Cardiac muscle cell (in vitro differentiated cells and primary cell): Measurements from ENCODE around the gene FBXO47. TPM values are rescaled to one million over a fixed set of nuclear protein-coding genes. Genes with fewer than 3 reads are reported as not detected.

Experiments used
- DNase-seq, 2 donors: peaks; one replicate each; pipeline versions ENCODE4 v3.0.0 to v3.0.0-alpha.2; 2010 to 2017; ENCODE audit warnings: low read depth in 1 of 2, low spot score in 1 of 2
- H3K27ac ChIP-seq: fragments of 200-600 bp; sonication (generic); 2 replicates; pipeline ENCODE4 v1.5.1; 2016
- H3K27me3 ChIP-seq: fragments of 200-600 bp; sonication (generic); 2 replicates; pipeline ENCODE4 v1.6.0; 2016; ENCODE audit warnings: control low read depth
- H3K36me3 ChIP-seq: fragments of 200-600 bp; sonication (generic); 2 replicates; pipeline ENCODE4 v1.5.1; 2016; ENCODE audit warnings: control low read depth
- H3K4me1 ChIP-seq: fragments of 200-600 bp; sonication (generic); 2 replicates; pipeline ENCODE4 v1.8.1; 2017; ENCODE audit warnings: low read depth, mild to moderate bottlenecking, mixed run types
- H3K4me3 ChIP-seq: fragments of 200-600 bp; sonication (generic); 2 replicates; pipeline ENCODE4 v1.5.1; 2016; ENCODE audit warnings: mild to moderate bottlenecking
- H3K9me3 ChIP-seq: fragments of 200-600 bp; sonication (generic); 2 replicates; pipeline ENCODE4 v1.5.1; 2017; ENCODE audit warnings: low read depth, mild to moderate bottlenecking, control low read depth
- CTCF ChIP-seq: IDR thresholded peaks from 2 replicates; pipeline ENCODE4 v1.5.1; 2012; ENCODE audit warnings: low read depth, mild to moderate bottlenecking, low read length
- polyA plus RNA-seq: library from polyadenylated mRNA; unstranded; fragments of >200 nt; fragmentation: Nextera tagmentation; extraction: Ambion mirVana; gene quantifications from 2 replicates; pipeline ENCODE4 v1.2.1, GENCODE V29; 2016
- total RNA-seq: library from RNA; depleted of rRNA; stranded (reverse); fragments of >200 nt; gene quantifications from 2 replicates; pipeline ENCODE4 v1.2.3, GENCODE V29; 2016

Gene FBXO47
- total and polyA plus RNA-seq, 2 experiments from 2014 or later = not detected

DNA sequence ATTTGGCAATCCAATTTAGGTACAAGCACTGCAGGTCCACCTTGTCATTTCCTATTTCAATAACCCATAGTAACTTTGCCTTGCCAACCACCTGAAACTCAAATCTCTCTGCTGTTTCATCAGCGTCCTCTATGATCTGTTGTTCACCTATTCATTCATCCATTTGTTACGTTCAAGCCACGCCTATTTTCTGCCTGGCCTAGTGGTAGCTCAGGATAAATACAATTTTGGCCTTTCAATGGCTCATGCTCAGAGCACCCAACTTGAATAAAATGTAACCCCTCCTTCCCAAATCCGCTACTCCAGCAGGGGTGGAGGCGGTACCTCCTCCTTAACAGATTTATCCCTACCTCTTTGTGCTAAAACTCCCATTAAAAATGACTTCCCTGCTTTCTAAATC lies 3.6 kb upstream of the FBXO47 start:
- no peak for DNase-seq
- no peak for TF ChIP-seq CTCF
- H3K9me3 ChIP-seq = no peaks in the 10 kb centered on the region
- H3K4me1 ChIP-seq = no peaks in the 10 kb centered on the region
- H3K36me3 ChIP-seq = no peaks in the 10 kb centered on the region
- no peak overlapping the region for H3K4me3 ChIP-seq
- no peaks in the 10 kb centered on the region for H3K27me3 ChIP-seq
- H3K27ac ChIP-seq = no peak overlapping the region

GRCh38 chr17:38970128-38970527 lies 2.9 kb upstream of the FBXO47 start:
- TF ChIP-seq CTCF = no peak
- Histone ChIP-seq H3K9me3 (no peaks in the 10 kb centered on the region), H3K36me3 (no peaks in the 10 kb centered on the region), H3K4me1 (no peaks in the 10 kb centered on the region), H3K4me3 (no peak overlapping the region), H3K27me3 (no peaks in the 10 kb centered on the region), H3K27ac (no peak overlapping the region)
- no peak for DNase-seq

- Histone ChIP-seq H3K4me3 (no peak overlapping the region), H3K36me3 (no peaks in the 10 kb centered on the region), H3K27ac (no peak overlapping the region), H3K4me1 (no peaks in the 10 kb centered on the region), H3K9me3 (no peaks in the 10 kb centered on the region), H3K27me3 (no peaks in the 10 kb centered on the region)
- DNase-seq = no peak
- TF ChIP-seq CTCF = no peak
Observed at GRCh38 chr17:38969281-38969680, 2.1 kb upstream of the FBXO47 start.

GRCh38 chr17:38961413-38961812 lies 5.8 kb downstream of the FBXO47 start:
- no peak for TF ChIP-seq CTCF
- Histone ChIP-seq H3K4me1 (no peaks in the 10 kb centered on the region), H3K9me3 (no peaks in the 10 kb centered on the region), H3K27ac (no peak overlapping the region), H3K36me3 (no peaks in the 10 kb centered on the region), H3K4me3 (no peak overlapping the region), H3K27me3 (no peaks in the 10 kb centered on the region)
- DNase-seq = no peak

DNA sequence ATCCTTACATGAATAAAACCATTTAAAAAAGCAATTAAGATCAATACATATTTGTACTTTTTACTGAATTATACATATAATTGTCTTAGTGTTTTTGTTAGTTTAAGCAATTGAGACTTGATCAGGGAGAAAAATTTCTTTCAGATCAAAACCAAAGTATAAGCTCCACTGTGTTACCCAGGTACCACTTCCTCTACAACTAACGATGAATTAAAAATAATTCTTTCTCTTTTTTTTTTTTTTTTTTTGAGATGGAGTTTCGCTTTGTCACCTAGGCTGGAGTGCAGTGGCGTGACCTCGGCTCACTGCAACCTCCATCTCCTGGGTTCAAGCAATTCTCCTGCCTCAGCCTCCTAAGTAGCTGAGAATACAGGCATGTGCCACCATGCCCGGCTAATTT lies 6.8 kb downstream of the FBXO47 start:
- no peak for TF ChIP-seq CTCF
- no peaks in the 10 kb centered on the region for H3K27me3 ChIP-seq
- no peaks in the 10 kb centered on the region for H3K9me3 ChIP-seq
- H3K4me3 ChIP-seq = no peak overlapping the region
- H3K27ac ChIP-seq = no peak overlapping the region
- no peak for DNase-seq
- H3K4me1 ChIP-seq = no peaks in the 10 kb centered on the region
- H3K36me3 ChIP-seq = no peaks in the 10 kb centered on the region

- no peak overlapping the region for H3K4me3 ChIP-seq
- H3K9me3 ChIP-seq = no peaks in the 10 kb centered on the region
- H3K36me3 ChIP-seq = no peaks in the 10 kb centered on the region
- TF ChIP-seq CTCF = no peak
- no peaks in the 10 kb centered on the region for H3K27me3 ChIP-seq
- H3K27ac ChIP-seq = no peak overlapping the region
- DNase-seq = no peak
- no peaks in the 10 kb centered on the region for H3K4me1 ChIP-seq
Observed at GRCh38 chr17:38959508-38959907, 7.7 kb downstream of the FBXO47 start.
